ENCODE measurements around the gene CBX5. TPM values are rescaled to one million over a fixed set of nuclear protein-coding genes. Genes with fewer than 3 reads are reported as not detected.
A peak's percentile ranks its signal among the peaks of the same experiment; 100 is the strongest.

The CBX5 gene
- total and polyA plus RNA-seq, 9 of the 15 experiments (the other 6 are each of a cell fraction or from before 2014, with no cell fraction given): 32.6 to 102 (median 59.2) TPM

DNA sequence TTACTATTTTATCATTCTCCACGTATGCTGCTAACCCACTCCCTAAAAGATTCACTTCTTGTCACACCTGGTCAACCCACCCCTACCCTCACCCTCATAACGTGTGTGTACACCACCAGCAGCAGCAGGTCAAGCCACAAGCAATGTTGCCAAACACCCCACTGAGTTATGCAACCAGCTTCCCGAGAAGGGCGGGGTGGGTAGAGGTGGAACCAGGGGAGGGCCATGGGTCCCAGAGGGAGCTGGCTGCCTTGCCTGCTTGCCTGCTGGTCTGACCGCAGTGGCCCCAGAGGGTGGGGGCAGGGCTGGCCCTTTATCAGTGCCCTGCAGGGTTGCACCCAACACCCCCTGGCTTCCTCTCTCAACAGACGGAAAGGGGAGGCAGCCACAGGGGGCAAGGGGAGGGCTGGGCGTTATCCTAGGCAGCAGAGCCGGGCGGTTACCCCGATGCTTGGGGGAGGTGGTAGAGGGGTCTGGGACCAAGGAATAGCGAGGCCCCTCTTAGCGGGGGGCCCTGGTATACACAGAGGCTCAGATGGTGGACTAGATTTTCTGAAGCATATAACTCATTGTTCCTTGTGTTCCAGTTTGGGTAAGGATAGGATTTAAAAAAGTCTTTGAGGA lies 24.4 kb upstream of the CBX5 start (continued):
- TF ChIP-seq ATF7 (IDR thresholded peaks at IDR 0.05) (peak; percentile 63; the same call in 1 of the 2 replicates), U2AF2 (optimal IDR thresholded peaks at IDR 0.05; ENCODE audit: low read depth, low read length) (no peak), DPF2 (IDR thresholded peaks at IDR 0.05) (peak; percentile 99), TAL1 (IDR thresholded peaks at IDR 0.05) (peak; percentile 97), SMAD2 (IDR thresholded peaks at IDR 0.05; ENCODE audit: low read depth, low read length) (no peak), KLF10 (CRISPR knock-in tag; IDR thresholded peaks at IDR 0.05) (no peak), FOSL1 (tag; conservative IDR thresholded peaks at IDR 0.05) (peak; percentile 14; the same call in 1 of the 2 replicates), FUS (optimal IDR thresholded peaks at IDR 0.05; ENCODE audit: low read depth, low read length) (no peak), EZH2 (IDR thresholded peaks at IDR 0.05; ENCODE audit: borderline replicate concordance, low read depth, low read length) (no peak), YY1 (IDR thresholded peaks at IDR 0.05; ENCODE audit: borderline replicate concordance in 1 of 3, control insufficient read depth in 1 of 3, extremely low read depth in 1 of 3, insufficient read depth in 3 of 3, insufficient read length in 1 of 3, insufficient replicate concordance in 2 of 3, low read depth in 1 of 3, low read length in 2 of 3) (peak in 1 of 3 experiments; percentile 37), TOE1 (IDR thresholded peaks at IDR 0.05; ENCODE audit: borderline replicate concordance) (peak; percentile 86), TOE1 (CRISPR knock-in tag; IDR thresholded peaks at IDR 0.05; ENCODE audit: borderline replicate concordance, low read depth) (no peak), TAF1 (IDR thresholded peaks at IDR 0.05; ENCODE audit: control insufficient read depth, extremely low read depth, insufficient read depth, low read length, severe bottlenecking) (peak; percentile 62), BRD9 (IDR thresholded peaks at IDR 0.05; ENCODE audit: low read depth, partially characterized antibody) (peak; percentile 90), FIP1L1 (IDR thresholded peaks at IDR 0.05; ENCODE audit: low read depth, low read length, poor library complexity, severe bottlenecking) (peak; percentile 62)
- TF ChIP-seq, protein P1, sequence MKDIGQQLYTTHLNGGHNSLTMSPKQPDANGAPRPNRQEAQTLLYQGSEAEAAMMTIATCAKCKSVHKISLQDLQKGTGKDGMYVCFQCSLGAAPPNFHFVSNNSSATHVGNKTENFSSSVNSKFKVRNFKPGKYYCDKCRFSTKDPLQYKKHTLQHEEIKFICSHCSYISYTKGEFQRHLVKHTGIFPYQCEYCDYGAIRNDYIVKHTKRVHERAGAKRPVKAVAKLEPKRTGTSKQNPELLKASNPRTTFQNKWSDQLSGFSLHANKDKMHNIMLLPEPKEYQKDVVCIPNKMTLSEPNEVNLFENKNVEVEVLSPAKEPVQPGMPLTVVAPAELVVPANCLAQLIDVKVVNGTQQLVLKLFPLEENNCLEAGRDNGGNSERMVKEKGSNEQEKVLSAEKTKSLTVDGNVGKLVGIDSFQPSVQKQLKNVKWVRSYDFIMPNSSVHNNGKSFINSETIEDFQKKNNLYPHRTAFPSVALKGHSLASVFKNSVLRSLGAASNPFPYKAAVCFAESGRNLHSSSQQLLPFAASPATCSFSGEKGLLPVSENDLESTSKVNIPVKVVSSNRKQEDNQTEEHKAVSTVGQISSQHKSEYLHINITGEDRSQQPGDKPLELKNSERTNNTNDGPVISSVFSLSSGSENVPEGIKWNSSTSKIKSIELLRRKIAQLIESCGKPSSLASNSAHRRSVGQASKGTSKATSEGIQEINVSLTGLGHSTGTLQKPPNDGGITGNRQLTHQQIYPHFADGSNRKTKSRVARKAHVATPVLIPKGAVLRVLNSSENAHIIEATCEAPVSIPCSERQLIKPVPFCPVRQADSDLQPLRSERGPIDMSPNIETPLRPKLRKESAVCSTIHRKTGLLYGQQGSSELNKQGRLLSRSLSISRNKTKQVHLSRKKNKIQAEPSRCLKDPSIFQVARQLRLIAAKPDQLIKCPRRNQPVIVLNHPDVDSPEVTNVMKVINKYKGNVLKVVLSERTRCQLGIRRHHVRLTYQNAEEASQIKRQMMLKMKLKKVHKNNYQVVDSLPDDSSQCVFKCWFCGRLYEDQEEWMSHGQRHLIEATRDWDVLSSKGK (CRISPR knock-in tag; IDR thresholded peaks at IDR 0.05): no peak
- TF ChIP-seq, protein P2, sequence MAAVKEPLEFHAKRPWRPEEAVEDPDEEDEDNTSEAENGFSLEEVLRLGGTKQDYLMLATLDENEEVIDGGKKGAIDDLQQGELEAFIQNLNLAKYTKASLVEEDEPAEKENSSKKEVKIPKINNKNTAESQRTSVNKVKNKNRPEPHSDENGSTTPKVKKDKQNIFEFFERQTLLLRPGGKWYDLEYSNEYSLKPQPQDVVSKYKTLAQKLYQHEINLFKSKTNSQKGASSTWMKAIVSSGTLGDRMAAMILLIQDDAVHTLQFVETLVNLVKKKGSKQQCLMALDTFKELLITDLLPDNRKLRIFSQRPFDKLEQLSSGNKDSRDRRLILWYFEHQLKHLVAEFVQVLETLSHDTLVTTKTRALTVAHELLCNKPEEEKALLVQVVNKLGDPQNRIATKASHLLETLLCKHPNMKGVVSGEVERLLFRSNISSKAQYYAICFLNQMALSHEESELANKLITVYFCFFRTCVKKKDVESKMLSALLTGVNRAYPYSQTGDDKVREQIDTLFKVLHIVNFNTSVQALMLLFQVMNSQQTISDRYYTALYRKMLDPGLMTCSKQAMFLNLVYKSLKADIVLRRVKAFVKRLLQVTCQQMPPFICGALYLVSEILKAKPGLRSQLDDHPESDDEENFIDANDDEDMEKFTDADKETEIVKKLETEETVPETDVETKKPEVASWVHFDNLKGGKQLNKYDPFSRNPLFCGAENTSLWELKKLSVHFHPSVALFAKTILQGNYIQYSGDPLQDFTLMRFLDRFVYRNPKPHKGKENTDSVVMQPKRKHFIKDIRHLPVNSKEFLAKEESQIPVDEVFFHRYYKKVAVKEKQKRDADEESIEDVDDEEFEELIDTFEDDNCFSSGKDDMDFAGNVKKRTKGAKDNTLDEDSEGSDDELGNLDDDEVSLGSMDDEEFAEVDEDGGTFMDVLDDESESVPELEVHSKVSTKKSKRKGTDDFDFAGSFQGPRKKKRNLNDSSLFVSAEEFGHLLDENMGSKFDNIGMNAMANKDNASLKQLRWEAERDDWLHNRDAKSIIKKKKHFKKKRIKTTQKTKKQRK (IDR thresholded peaks at IDR 0.05; ENCODE audit: borderline replicate concordance, low read depth, low read length): no peak
- TF ChIP-seq, protein P3, sequence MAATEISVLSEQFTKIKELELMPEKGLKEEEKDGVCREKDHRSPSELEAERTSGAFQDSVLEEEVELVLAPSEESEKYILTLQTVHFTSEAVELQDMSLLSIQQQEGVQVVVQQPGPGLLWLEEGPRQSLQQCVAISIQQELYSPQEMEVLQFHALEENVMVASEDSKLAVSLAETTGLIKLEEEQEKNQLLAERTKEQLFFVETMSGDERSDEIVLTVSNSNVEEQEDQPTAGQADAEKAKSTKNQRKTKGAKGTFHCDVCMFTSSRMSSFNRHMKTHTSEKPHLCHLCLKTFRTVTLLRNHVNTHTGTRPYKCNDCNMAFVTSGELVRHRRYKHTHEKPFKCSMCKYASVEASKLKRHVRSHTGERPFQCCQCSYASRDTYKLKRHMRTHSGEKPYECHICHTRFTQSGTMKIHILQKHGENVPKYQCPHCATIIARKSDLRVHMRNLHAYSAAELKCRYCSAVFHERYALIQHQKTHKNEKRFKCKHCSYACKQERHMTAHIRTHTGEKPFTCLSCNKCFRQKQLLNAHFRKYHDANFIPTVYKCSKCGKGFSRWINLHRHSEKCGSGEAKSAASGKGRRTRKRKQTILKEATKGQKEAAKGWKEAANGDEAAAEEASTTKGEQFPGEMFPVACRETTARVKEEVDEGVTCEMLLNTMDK (IDR thresholded peaks at IDR 0.05; ENCODE audit: borderline replicate concordance, insufficient read depth, low read depth, low read length, poor library complexity, severe bottlenecking): no peak
